Endodermal cell (in vitro differentiated cells): Measurements from ENCODE around the gene WDR86. TPM values are rescaled to one million over a fixed set of nuclear protein-coding genes. Genes with fewer than 3 reads are reported as not detected.

ENCODE experiments used
- DNase-seq: peaks from one replicate; pipeline ENCODE4 v3.0.0-alpha.2; 2017
- H3K27ac ChIP-seq: 2 replicates; pipeline ENCODE4 v1.5.1; 2013; ENCODE audit warnings: mild to moderate bottlenecking, low read depth, low read length, moderate library complexity
- H3K27me3 ChIP-seq: 2 replicates; pipeline ENCODE4 v1.6.1; 2013; ENCODE audit warnings: mild to moderate bottlenecking, low read length, moderate library complexity; ENCODE audit not compliant: insufficient read depth, control insufficient read depth, poor library complexity, severe bottlenecking
- H3K36me3 ChIP-seq: 2 replicates; pipeline ENCODE4 v1.7.0; 2013; ENCODE audit warnings: mild to moderate bottlenecking, low read length, moderate library complexity; ENCODE audit not compliant: control insufficient read depth, insufficient read depth
- H3K4me1 ChIP-seq: one replicate; pipeline ENCODE4 v1.7.0; 2013; ENCODE audit warnings: low read length; ENCODE audit not compliant: control insufficient read depth, insufficient read depth
- H3K4me3 ChIP-seq: 2 replicates; pipeline ENCODE4 v1.5.1; 2013; ENCODE audit warnings: mild to moderate bottlenecking, low read length, moderate library complexity
- H3K9ac ChIP-seq: 2 replicates; pipeline ENCODE4 v1.6.1; 2013; ENCODE audit warnings: mild to moderate bottlenecking, low read length, moderate library complexity; ENCODE audit not compliant: poor library complexity, severe bottlenecking; ENCODE audit errors: extremely low read depth
- H3K9me3 ChIP-seq: 2 replicates; pipeline ENCODE4 v1.6.1; 2013; ENCODE audit warnings: mild to moderate bottlenecking, low read length, moderate library complexity; ENCODE audit not compliant: control insufficient read depth
- H3K27ac Mint-ChIP-seq: 2 replicates; pipeline ENCODE4 v1.8.0; 2020; ENCODE audit warnings: mixed read lengths
- H3K27me3 Mint-ChIP-seq: 2 replicates; pipeline ENCODE4 v1.8.0; 2021; ENCODE audit warnings: mild to moderate bottlenecking, mixed read lengths; ENCODE audit not compliant: insufficient read depth
- H3K36me3 Mint-ChIP-seq: 2 replicates; pipeline ENCODE4 v1.8.0; 2020; ENCODE audit warnings: low read depth, mixed read lengths
- H3K4me1 Mint-ChIP-seq: 2 replicates; pipeline ENCODE4 v1.8.0; 2020; ENCODE audit warnings: mixed read lengths
- H3K4me3 Mint-ChIP-seq: 2 replicates; pipeline ENCODE4 v1.8.0; 2020; ENCODE audit warnings: mild to moderate bottlenecking, moderate library complexity, mixed read lengths
- H3K9me3 Mint-ChIP-seq: 2 replicates; pipeline ENCODE4 v1.8.0; 2020; ENCODE audit warnings: mild to moderate bottlenecking, mixed read lengths
- WGBS, 2 experiments: methylation state at CpG; one replicate each; pipeline versions ENCODE4 v1.1.5 to v1.1.7; 2013; ENCODE audit warnings: missing lambda C conversion rate in 2 of 2, mixed read lengths in 1 of 2; ENCODE audit not compliant: insufficient coverage in 1 of 2, insufficient read length in 1 of 2; 5-methylcytosine and 5-hydroxymethylcytosine counted together
- microRNA-seq: library from miRNA; unstranded; fragments of <30 nt; microRNA quantifications from one replicate; pipeline ENCODE4 v1.2.0, GENCODE V29; 2020; ENCODE audit warnings: borderline microRNAs expressed
- total RNA-seq, 2 donors: library from RNA; stranded (reverse); fragmentation: NEBNext Ultra II Directional in 1 of 2; extraction: Animal tissue kit (Norgen Biotek cat#: 25700) in 1 of 2; gene quantifications; 2 replicates in 1 of 2; 3 replicates in 1 of 2; pipeline ENCODE4 v1.2.1, GENCODE V29; 2021
- TF ChIP-seq, protein P1 (sequence below): fragments of 200-600 bp; sonication (generic); conservative IDR thresholded peaks from 2 replicates; pipeline ENCODE4 v1.5.0; 2021; ENCODE audit warnings: antibody characterized with exemption, mild to moderate bottlenecking

The WDR86 gene
- total RNA-seq, 2 donors from 2014 or later: 83.3 to 94.2 TPM

DNA sequence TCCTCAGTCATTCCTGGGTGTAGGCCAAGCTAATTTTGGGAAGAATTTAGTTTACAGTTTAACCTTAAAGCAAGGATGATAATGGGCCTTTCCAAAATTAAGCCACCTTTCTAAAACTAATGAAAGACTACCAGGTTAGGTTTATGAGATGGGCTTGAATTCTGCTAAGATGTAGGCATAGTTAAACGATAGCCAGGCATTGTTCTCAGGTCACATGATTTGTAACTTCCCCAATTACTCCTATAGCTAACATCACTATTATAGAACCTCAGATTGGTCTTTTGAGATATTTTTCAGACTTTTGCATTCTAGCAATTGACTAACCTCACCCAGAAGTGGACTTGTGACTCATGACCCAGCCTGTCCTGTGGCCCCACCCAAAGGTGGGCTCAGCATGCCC is 75.2 kb downstream of the WDR86 start:
- Histone ChIP-seq H3K4me3 (no peak overlapping the region), H3K27ac (no peak overlapping the region), H3K27me3 (no peaks in the 10 kb centered on the region), H3K9me3 (no peaks in the 10 kb centered on the region), H3K4me1 (no peaks in the 10 kb centered on the region), H3K36me3 (no peaks in the 10 kb centered on the region), H3K9ac (no peak overlapping the region)
- no peaks in the 10 kb centered on the region for H3K36me3 Mint-ChIP-seq
- TF ChIP-seq, protein P1, sequence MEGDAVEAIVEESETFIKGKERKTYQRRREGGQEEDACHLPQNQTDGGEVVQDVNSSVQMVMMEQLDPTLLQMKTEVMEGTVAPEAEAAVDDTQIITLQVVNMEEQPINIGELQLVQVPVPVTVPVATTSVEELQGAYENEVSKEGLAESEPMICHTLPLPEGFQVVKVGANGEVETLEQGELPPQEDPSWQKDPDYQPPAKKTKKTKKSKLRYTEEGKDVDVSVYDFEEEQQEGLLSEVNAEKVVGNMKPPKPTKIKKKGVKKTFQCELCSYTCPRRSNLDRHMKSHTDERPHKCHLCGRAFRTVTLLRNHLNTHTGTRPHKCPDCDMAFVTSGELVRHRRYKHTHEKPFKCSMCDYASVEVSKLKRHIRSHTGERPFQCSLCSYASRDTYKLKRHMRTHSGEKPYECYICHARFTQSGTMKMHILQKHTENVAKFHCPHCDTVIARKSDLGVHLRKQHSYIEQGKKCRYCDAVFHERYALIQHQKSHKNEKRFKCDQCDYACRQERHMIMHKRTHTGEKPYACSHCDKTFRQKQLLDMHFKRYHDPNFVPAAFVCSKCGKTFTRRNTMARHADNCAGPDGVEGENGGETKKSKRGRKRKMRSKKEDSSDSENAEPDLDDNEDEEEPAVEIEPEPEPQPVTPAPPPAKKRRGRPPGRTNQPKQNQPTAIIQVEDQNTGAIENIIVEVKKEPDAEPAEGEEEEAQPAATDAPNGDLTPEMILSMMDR: no peak
- H3K4me3 Mint-ChIP-seq: no peak overlapping the region
- WGBS, 2 experiments: 87% methylated on average over 1 of the region's 1 CpG; no CpG with 5 or more reads in 1 of the 2 experiments
- H3K9me3 Mint-ChIP-seq: peaks cover 3% of the 10 kb centered on the region
- no peak overlapping the region for H3K27ac Mint-ChIP-seq
- peaks cover 3% of the 10 kb centered on the region for H3K27me3 Mint-ChIP-seq
- H3K4me1 Mint-ChIP-seq: no peaks in the 10 kb centered on the region
- no peak for DNase-seq

Small RNA genes lying within 50 kb of the gene (microRNA-seq; reads per million reads assigned to microRNA genes)
- gene MIR3907: not detected

Other genes starting within 250 kb of the WDR86 start
- not detected for gene GBX1, start 242.3 kb downstream of the WDR86 start, total RNA-seq
- gene ASB10, start 222.8 kb downstream of the WDR86 start, total RNA-seq: not detected
- not detected for gene H2BK1, start 199.6 kb downstream of the WDR86 start, total RNA-seq
- gene ABCF2, start 182.8 kb downstream of the WDR86 start, total RNA-seq: 10 to 100 TPM; 43.3 to 48.9 TPM
- gene CHPF2, start 177.6 kb downstream of the WDR86 start, total RNA-seq: 10 to 100 TPM; 31.9 to 35.6 TPM
- 10 to 100 TPM; 40.0 to 43.5 TPM for gene SMARCD3, start 161.3 kb downstream of the WDR86 start, total RNA-seq
- 10 to 100 TPM; 50.2 to 64.7 TPM for gene NUB1, start 68.2 kb downstream of the WDR86 start, total RNA-seq
- 1 to 10 TPM; 2.3 to 4.4 TPM for gene CRYGN, start 30.1 kb upstream of the WDR86 start, total RNA-seq
- 100 to 1,000 TPM; 108 to 113 TPM for gene RHEB, start 109.9 kb upstream of the WDR86 start, total RNA-seq